GM10266 (cell line): ENCODE measurements around the gene IGF2R.
A peak's percentile ranks its signal among the peaks of the same experiment; 100 is the strongest.

ENCODE experiments used
- DNase-seq: peaks from one replicate; pipeline ENCODE4 v3.0.0; 2012; ENCODE audit errors: extremely low spot score
- TF ChIP-seq, protein P1 (sequence below): IDR thresholded peaks from 2 replicates; pipeline ENCODE4 v1.5.1; 2012; ENCODE audit warnings: mild to moderate bottlenecking, low read depth; ENCODE audit not compliant: control insufficient read depth, insufficient read depth; ENCODE audit errors: missing control alignments

The IGF2R gene

DNA sequence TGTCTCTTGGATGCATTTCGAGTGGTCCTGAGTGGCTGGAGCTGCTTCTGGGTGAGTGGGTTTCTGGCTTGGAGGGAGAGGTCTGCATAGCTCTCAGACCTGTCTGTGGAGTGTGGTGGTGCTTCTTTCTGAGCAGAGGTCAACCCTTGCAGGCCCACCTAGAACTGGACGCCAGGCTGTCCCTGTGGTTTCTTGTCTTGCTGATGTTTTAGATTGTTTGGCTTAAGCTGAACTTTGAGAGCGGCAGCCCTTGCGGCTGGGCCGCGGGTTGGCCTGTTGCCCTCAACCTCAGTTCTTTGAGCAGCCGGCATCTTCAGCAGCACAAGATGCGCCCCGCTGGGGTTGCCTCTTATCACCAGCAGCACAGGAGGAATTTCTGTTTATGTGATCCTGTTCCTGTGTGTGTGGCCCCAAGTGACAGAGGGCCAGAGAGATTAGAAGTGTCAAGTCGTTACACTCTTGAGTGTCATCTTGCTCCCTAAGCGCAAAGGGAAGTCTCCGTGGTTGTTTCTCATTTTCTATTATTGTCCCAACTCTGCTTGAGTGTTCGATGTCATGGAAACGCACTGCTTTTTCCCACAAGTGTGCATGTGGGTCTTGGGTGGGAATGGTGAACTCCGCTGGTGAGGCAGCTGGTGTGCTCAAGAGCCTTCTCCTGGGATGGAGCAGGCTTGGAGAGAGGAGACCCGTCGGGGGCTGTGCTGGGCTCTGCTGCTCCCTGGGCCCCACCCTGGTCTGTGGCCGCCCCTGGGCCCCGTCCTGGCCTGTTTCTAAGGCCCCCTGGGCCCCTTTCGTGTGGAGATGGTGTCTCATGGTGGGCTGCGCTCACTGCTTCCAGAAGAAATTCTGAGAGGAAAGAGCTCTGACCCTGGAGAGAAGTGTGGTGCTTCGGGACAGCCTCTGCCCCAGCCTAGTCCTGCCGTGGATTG, 132.7 kb downstream of the IGF2R start:
- TF ChIP-seq, protein P1, sequence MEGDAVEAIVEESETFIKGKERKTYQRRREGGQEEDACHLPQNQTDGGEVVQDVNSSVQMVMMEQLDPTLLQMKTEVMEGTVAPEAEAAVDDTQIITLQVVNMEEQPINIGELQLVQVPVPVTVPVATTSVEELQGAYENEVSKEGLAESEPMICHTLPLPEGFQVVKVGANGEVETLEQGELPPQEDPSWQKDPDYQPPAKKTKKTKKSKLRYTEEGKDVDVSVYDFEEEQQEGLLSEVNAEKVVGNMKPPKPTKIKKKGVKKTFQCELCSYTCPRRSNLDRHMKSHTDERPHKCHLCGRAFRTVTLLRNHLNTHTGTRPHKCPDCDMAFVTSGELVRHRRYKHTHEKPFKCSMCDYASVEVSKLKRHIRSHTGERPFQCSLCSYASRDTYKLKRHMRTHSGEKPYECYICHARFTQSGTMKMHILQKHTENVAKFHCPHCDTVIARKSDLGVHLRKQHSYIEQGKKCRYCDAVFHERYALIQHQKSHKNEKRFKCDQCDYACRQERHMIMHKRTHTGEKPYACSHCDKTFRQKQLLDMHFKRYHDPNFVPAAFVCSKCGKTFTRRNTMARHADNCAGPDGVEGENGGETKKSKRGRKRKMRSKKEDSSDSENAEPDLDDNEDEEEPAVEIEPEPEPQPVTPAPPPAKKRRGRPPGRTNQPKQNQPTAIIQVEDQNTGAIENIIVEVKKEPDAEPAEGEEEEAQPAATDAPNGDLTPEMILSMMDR = no peak
- DNase-seq = no peak

DNA sequence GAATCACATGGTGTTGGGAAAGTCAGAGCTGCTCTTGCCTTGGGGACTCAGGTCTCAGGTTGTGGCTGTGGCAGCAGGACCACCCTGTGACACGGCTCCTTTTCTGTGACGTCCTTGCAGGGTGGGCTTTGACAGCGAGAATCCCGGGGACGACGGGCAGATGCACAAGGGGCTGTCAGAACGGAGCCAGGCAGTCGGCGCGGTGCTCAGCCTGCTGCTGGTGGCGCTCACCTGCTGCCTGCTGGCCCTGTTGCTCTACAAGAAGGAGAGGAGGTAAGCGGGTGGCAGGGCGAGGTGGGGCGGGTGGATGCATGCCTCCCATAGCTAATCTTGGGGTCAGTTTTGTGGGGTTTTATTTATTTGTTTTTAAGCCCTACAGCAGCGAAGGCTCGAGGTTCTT, 133.5 kb downstream of the IGF2R start:
- TF ChIP-seq, protein P1 = no peak
- DNase-seq = no peak

DNA sequence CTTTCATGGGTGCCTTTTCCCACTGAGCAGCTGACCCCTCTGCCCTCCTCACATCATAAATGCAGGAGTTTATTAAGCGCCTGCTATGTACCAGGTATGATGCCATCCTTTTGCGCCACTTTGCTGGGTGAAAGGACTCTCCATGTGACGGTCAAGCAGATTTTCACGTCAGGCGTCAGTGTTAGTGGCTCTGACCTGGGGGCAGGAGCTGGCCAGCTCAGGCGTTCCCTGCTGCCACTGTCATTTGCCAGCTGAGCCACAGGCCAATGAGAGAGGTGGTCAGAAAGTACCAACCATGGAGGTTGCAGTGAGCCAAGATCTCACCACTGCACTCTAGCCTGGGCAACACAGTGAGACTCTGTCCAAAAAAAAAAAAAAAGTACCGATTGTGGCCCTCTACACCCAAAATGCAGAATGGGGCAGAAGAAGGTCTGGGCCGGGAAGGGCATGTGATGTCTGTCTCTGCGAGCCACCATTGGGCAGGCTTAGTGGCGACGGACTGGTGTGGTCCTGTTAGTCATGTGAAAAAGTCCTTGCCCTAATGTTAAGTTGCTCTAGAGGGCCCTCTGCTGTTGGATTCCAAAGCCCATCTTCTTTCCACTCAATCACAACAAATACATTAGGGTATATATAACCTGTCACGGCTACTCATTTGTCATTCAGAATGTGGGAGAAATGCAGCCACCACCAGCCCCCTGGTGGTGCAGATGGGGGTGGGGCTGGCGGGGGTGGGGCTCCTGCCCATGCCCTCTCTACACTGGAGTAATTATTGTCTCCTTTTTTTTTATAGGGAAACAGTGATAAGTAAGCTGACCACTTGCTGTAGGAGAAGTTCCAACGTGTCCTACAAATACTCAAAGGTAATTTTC, 134.3 kb downstream of the IGF2R start:
- TF ChIP-seq, protein P1 = peak; percentile 28
- DNase-seq = no peak

DNA sequence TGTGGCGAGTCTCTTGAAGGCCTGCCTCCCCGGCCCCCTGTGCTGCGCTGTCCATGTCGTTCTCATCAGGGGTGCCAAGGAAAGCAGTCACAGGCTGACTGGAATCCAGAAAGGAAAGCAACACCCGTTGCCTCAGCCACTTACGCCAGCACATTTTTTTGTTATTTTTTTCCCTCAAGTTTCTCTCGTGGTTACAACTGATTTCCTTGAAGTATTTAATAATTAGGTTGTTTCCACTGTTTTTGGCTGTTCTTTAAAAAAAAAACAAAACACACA, 134.9 kb downstream of the IGF2R start:
- no peak for DNase-seq
- TF ChIP-seq, protein P1 = no peak

DNA sequence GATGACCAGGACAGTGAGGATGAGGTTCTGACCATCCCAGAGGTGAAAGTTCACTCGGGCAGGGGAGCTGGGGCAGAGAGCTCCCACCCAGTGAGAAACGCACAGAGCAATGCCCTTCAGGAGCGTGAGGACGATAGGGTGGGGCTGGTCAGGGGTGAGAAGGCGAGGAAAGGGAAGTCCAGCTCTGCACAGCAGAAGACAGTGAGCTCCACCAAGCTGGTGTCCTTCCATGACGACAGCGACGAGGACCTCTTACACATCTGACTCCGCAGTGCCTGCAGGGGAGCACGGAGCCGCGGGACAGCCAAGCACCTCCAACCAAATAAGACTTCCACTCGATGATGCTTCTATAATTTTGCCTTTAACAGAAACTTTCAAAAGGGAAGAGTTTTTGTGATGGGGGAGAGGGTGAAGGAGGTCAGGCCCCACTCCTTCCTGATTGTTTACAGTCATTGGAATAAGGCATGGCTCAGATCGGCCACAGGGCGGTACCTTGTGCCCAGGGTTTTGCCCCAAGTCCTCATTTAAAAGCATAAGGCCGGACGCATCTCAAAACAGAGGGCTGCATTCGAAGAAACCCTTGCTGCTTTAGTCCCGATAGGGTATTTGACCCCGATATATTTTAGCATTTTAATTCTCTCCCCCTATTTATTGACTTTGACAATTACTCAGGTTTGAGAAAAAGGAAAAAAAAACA, 136.1 kb downstream of the IGF2R start:
- DNase-seq = no peak
- TF ChIP-seq, protein P1 = no peak

DNA sequence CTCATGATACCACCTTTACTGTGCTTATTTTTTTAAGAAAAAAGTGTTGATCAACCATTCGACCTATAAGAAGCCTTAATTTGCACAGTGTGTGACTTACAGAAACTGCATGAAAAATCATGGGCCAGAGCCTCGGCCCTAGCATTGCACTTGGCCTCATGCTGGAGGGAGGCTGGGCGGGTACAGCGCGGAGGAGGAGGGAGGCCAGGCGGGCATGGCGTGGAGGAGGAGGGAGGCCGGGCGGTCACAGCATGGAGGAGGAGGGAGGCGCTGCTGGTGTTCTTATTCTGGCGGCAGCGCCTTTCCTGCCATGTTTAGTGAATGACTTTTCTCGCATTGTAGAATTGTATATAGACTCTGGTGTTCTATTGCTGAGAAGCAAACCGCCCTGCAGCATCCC, 137.1 kb downstream of the IGF2R start:
- no peak for DNase-seq
- TF ChIP-seq, protein P1 = no peak

DNA sequence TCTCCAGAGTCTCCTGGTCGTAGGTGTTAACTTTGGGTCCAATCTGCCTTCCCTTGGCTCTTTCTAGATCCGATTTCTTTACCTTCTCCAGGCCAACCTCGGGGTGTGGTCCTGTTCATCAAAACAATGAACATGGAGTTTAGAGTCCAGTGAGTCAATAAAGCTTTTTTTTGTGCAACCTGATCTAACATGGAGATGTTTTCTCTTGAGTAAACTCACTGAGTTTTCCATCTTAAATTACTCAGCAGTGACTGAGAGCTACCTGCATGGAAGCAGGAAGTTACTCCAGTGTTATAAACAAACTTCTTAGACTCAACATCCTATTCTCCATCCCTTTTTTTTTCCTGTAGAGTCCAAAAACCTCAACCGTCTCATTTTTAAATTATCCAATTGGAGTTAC, 137.8 kb downstream of the IGF2R start:
- TF ChIP-seq, protein P1 = no peak
- DNase-seq = no peak
